Left cardiac atrium (tissue), 2 donors: ENCODE measurements around the gene ZNF628. TPM values are rescaled to one million over a fixed set of nuclear protein-coding genes. Genes with fewer than 3 reads are reported as not detected.

ENCODE experiments used
- total RNA-seq, 2 donors: library from RNA; stranded (reverse); fragmentation: NEBNext Ultra II Directional; extraction: Animal tissue kit (Norgen Biotek cat#: 25700); gene quantifications; one replicate each; pipeline ENCODE4 v1.2.1, GENCODE V29; 2021
- donor health status: DM: no; HTN: yes; CAD: no; lungs with severe emphysema.
- donor health status: DM: yes; HTN: yes; CAD: no.

The ZNF628 gene
- total RNA-seq, 2 donors from 2014 or later, result 5.3 to 9.0 TPM

Other genes with a start within 250 kb of the ZNF628 start
- 1 to 10 TPM; 1.2 to 1.4 TPM for gene TMEM86B, start 247.9 kb upstream of the ZNF628 start, total RNA-seq
- 10 to 100 TPM; 37.8 to 42.4 TPM for gene PPP6R1, start 217.6 kb upstream of the ZNF628 start, total RNA-seq
- gene HSPBP1, start 196.5 kb upstream of the ZNF628 start, total RNA-seq, result 10 to 100 TPM; 26.4 to 35.8 TPM
- gene BRSK1, start 192.6 kb upstream of the ZNF628 start, total RNA-seq, result 10 to 100 TPM in 1 of 2 donors, 1 to 10 TPM in 1; 9.1 to 19.5 TPM
- gene TMEM150B, start 151.3 kb upstream of the ZNF628 start, total RNA-seq, result 1 to 10 TPM; 3.1 to 3.6 TPM
- gene KMT5C, start 136.7 kb upstream of the ZNF628 start, total RNA-seq, result 1 to 10 TPM; 6.7 to 6.9 TPM
- not detected for gene COX6B2, start 121.9 kb upstream of the ZNF628 start, total RNA-seq
- gene GARIN5B, start 113.4 kb upstream of the ZNF628 start, total RNA-seq, result not detected
- not detected for gene IL11, start 106.2 kb upstream of the ZNF628 start, total RNA-seq
- not detected for gene TMEM190, start 99.8 kb upstream of the ZNF628 start, total RNA-seq
- gene TMEM238, start 92.3 kb upstream of the ZNF628 start, total RNA-seq, result under 1 TPM; 0.84 to 0.97 TPM
- gene RPL28, start 90.7 kb upstream of the ZNF628 start, total RNA-seq, result 100 to 1,000 TPM; 789 to 866 TPM
- 10 to 100 TPM; 18.1 to 29.9 TPM for gene UBE2S, start 68.8 kb upstream of the ZNF628 start, total RNA-seq
- not detected for gene SHISA7, start 33.3 kb upstream of the ZNF628 start, total RNA-seq
- 10 to 100 TPM; 58.4 to 60.5 TPM for gene ISOC2, start 15.0 kb upstream of the ZNF628 start, total RNA-seq
- not detected for gene C19orf85, start 11.9 kb upstream of the ZNF628 start, total RNA-seq
- gene NAT14, start 8.6 kb downstream of the ZNF628 start, total RNA-seq, result 10 to 100 TPM in 1 of 2 donors, 1 to 10 TPM in 1; 9.2 to 13.7 TPM
- gene SSC5D, start 11.8 kb downstream of the ZNF628 start, total RNA-seq, result 1 to 10 TPM; 5.7 to 6.7 TPM
- gene SBK2, start 60.5 kb downstream of the ZNF628 start, total RNA-seq, result 100 to 1,000 TPM; 151 to 181 TPM
- gene SBK3, start 68.9 kb downstream of the ZNF628 start, total RNA-seq, result 10 to 100 TPM; 55.3 to 62.7 TPM
- gene ZNF579, start 104.2 kb downstream of the ZNF628 start, total RNA-seq, result 10 to 100 TPM; 10.8 to 12.7 TPM
- 10 to 100 TPM; 14.5 to 17.0 TPM for gene FIZ1, start 122.9 kb downstream of the ZNF628 start, total RNA-seq
- 10 to 100 TPM; 14.1 to 18.7 TPM for gene ZNF524, start 123.7 kb downstream of the ZNF628 start, total RNA-seq
- gene ZNF865, start 129.0 kb downstream of the ZNF628 start, total RNA-seq, result 10 to 100 TPM; 16.2 to 20.2 TPM
- 10 to 100 TPM; 11.1 to 11.7 TPM for gene ZNF784, start 147.9 kb downstream of the ZNF628 start, total RNA-seq
- 10 to 100 TPM; 17.7 to 27.7 TPM for gene ZNF580, start 164.4 kb downstream of the ZNF628 start, total RNA-seq
- 1 to 10 TPM; 8.4 to 8.6 TPM for gene ZNF581, start 167.0 kb downstream of the ZNF628 start, total RNA-seq
- 10 to 100 TPM; 17.4 to 19.4 TPM for gene CCDC106, start 171.6 kb downstream of the ZNF628 start, total RNA-seq
- 10 to 100 TPM; 82.4 to 87.5 TPM for gene U2AF2, start 178.4 kb downstream of the ZNF628 start, total RNA-seq
- 100 to 1,000 TPM; 148 to 165 TPM for gene EPN1, start 198.6 kb downstream of the ZNF628 start, total RNA-seq